Keratinocyte (primary cell): ENCODE measurements around the gene OR10A2. TPM values are rescaled to one million over a fixed set of nuclear protein-coding genes. Genes with fewer than 3 reads are reported as not detected.

ENCODE experiments used
- DNase-seq: peaks from one replicate; pipeline ENCODE4 v3.0.0-alpha.2; 2011; ENCODE audit warnings: low read depth, missing footprints, low spot score
- FAIRE-seq: peaks from 2 replicates; lab custom pipeline; 2011; peaks lifted over from hg19 to GRCh38; lab: Jason Lieb, UNC
- H2AFZ ChIP-seq: 2 replicates; pipeline ENCODE4 v1.6.0; 2012; ENCODE audit warnings: low read length, control low read depth, inconsistent platforms; ENCODE audit not compliant: control insufficient read depth
- H3K27ac ChIP-seq: 2 replicates; pipeline ENCODE4 v1.5.1; 2011; ENCODE audit warnings: low read length; ENCODE audit not compliant: control insufficient read depth, insufficient read depth
- H3K27me3 ChIP-seq: 3 replicates; pipeline ENCODE4 v1.6.0; 2011; ENCODE audit warnings: low read length; ENCODE audit not compliant: control insufficient read depth, insufficient read depth; ENCODE audit errors: extremely low read depth
- H3K36me3 ChIP-seq, 2 experiments: 2 replicates in 1 of 2; 3 replicates in 1 of 2; pipeline ENCODE4 v1.5.1; 2011; ENCODE audit warnings: low read length in 2 of 2, mild to moderate bottlenecking in 1 of 2; ENCODE audit not compliant: control insufficient read depth in 2 of 2, insufficient read depth in 2 of 2; ENCODE audit errors: extremely low read depth in 1 of 2
- H3K4me1 ChIP-seq: 3 replicates; pipeline ENCODE4 v1.5.1; 2011; ENCODE audit warnings: low read length; ENCODE audit not compliant: control insufficient read depth, insufficient read depth; ENCODE audit errors: extremely low read depth
- H3K4me2 ChIP-seq: 3 replicates; pipeline ENCODE4 v1.6.0; 2011; ENCODE audit warnings: low read depth, low read length; ENCODE audit not compliant: control insufficient read depth, insufficient read depth; ENCODE audit errors: extremely low read depth
- H3K4me3 ChIP-seq, 3 experiments: fragments of 200-600 bp in 1 of 3; sonication (generic) in 1 of 3; 2 replicates in 2 of 3; 3 replicates in 1 of 3; pipeline ENCODE4 v1.5.1; 2011 to 2016; ENCODE audit warnings: low read length in 3 of 3, mild to moderate bottlenecking in 3 of 3, control low read depth in 2 of 3, inconsistent platforms in 1 of 3, low read depth in 1 of 3, mixed read lengths in 1 of 3, mixed run types in 1 of 3, moderate library complexity in 1 of 3; ENCODE audit not compliant: control insufficient read depth in 2 of 3, insufficient read depth in 2 of 3; ENCODE audit errors: extremely low read depth in 1 of 3
- H3K79me2 ChIP-seq: 2 replicates; pipeline ENCODE4 v1.6.0; 2012; ENCODE audit warnings: low read length; ENCODE audit not compliant: control insufficient read depth, insufficient read depth
- H3K9ac ChIP-seq: 3 replicates; pipeline ENCODE4 v1.6.0; 2011; ENCODE audit warnings: low read length; ENCODE audit not compliant: control insufficient read depth, insufficient read depth; ENCODE audit errors: extremely low read depth
- H3K9me1 ChIP-seq: 3 replicates; pipeline ENCODE4 v1.6.0; 2011; ENCODE audit warnings: low read length; ENCODE audit not compliant: control insufficient read depth, insufficient read depth; ENCODE audit errors: extremely low read depth
- H3K9me3 ChIP-seq: 2 replicates; pipeline ENCODE4 v1.5.1; 2012; ENCODE audit warnings: low read depth, low read length; ENCODE audit not compliant: control insufficient read depth
- H4K20me1 ChIP-seq: 3 replicates; pipeline ENCODE4 v1.6.0; 2011; ENCODE audit warnings: low read length; ENCODE audit not compliant: control insufficient read depth, insufficient read depth; ENCODE audit errors: extremely low read depth
- CTCF ChIP-seq, 3 experiments: IDR thresholded peaks in 1 of 3; conservative IDR thresholded peaks in 1 of 3; optimal IDR thresholded peaks in 1 of 3; 2 replicates in 2 of 3; 3 replicates in 1 of 3; pipeline versions ENCODE3 to v1.5.1; 2011; ENCODE audit warnings: low read length in 3 of 3, mild to moderate bottlenecking in 3 of 3, moderate library complexity in 2 of 3, control low read depth in 1 of 3, inconsistent platforms in 1 of 3; ENCODE audit not compliant: insufficient read depth in 2 of 3; ENCODE audit errors: extremely low read depth in 1 of 3
- EZH2 ChIP-seq: IDR thresholded peaks from one replicate; pipeline ENCODE4 v1.6.1; 2012; ENCODE audit warnings: inconsistent platforms, mild to moderate bottlenecking, low read length, moderate library complexity
- dilution Hi-C: fragments of 300-500 bp; cut with MboI; formaldehyde crosslinking; loops from one replicate; pipeline ENCODE4 v1.7.0; 2020; ENCODE audit warnings: low sequenced_read_pairs; ENCODE audit not compliant: extremely low pct_ligation_motif_present
- polyA plus RNA-seq, 5 experiments: library from polyadenylated mRNA; depleted of rRNA in 3 of 5; stranded (reverse) in 3 of 5; stranded (forward) in 1 of 5; unstranded in 1 of 5; fragments of >200 nt; gene quantifications; 1 replicate in 1 of 5; 2 replicates in 3 of 5; 3 replicates in 1 of 5; pipeline versions ENCODE4 v1.2.1 to v1.2.3, GENCODE V29; 2011 to 2012; ENCODE audit warnings: missing spikeins in 2 of 5, low read depth in 1 of 5, low replicate concordance in 1 of 5

The OR10A2 gene
- polyA plus RNA-seq, 1 donor (not counting 4 experiments of a cell fraction or from before 2014, with no cell fraction given) = not detected

GRCh38 chr11:6828103-6828502 is 34.8 kb upstream of the OR10A2 start:
- no peak overlapping the region for H2AFZ ChIP-seq
- H3K27me3 ChIP-seq = no peaks in the 10 kb centered on the region
- dilution Hi-C loops = no loop called here
- no peaks in the 10 kb centered on the region for H4K20me1 ChIP-seq
- no peaks in the 10 kb centered on the region for H3K9me1 ChIP-seq
- no peaks in the 10 kb centered on the region for H3K9me3 ChIP-seq
- H3K4me1 ChIP-seq = no peaks in the 10 kb centered on the region
- no peak overlapping the region for H3K27ac ChIP-seq
- DNase-seq = no peak
- no peak for FAIRE-seq
- H3K4me3 ChIP-seq = no peak overlapping the region
- TF ChIP-seq EZH2 (no peak), CTCF (optimal IDR thresholded peaks at IDR 0.05 in 1 of 3, IDR thresholded peaks at IDR 0.05 in 1 of 3, conservative IDR thresholded peaks at IDR 0.05 in 1 of 3; ENCODE audit: extremely low read depth in 1 of 3, insufficient read depth in 2 of 3, low read length in 3 of 3) (no peak)
- no peak overlapping the region for H3K9ac ChIP-seq
- no peaks in the 10 kb centered on the region for H3K36me3 ChIP-seq
- H3K79me2 ChIP-seq = no peaks in the 10 kb centered on the region
- no peak overlapping the region for H3K4me2 ChIP-seq

DNA sequence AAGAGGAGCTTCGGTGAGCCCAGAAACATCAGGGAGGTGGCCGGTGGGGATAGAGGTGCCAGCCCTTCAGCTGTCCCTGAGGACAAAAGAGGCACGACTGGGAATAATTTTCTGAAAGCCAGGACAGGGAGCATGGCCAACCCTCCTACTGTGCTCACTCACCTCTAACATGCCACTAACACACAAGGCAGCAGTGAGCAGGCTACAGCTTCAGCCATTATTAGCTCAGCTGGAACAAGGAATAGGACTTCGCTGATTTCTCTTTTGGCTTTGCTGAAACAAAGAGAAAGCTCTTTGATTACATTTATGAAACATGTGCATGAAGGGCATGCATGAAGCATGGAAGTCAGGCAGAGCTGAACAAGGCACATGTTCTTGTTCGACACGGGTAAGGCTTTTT is 29.5 kb upstream of the OR10A2 start:
- no peaks in the 10 kb centered on the region for H3K9me3 ChIP-seq
- TF ChIP-seq EZH2 (no peak), CTCF (optimal IDR thresholded peaks at IDR 0.05 in 1 of 3, IDR thresholded peaks at IDR 0.05 in 1 of 3, conservative IDR thresholded peaks at IDR 0.05 in 1 of 3; ENCODE audit: extremely low read depth in 1 of 3, insufficient read depth in 2 of 3, low read length in 3 of 3) (no peak)
- dilution Hi-C loops = no loop called here
- no peak overlapping the region for H3K27ac ChIP-seq
- FAIRE-seq (no peak), DNase-seq (no peak)
- H2AFZ ChIP-seq = no peak overlapping the region
- no peak overlapping the region for H3K9ac ChIP-seq
- no peaks in the 10 kb centered on the region for H3K36me3 ChIP-seq
- no peaks in the 10 kb centered on the region for H3K4me1 ChIP-seq
- no peak overlapping the region for H3K4me2 ChIP-seq
- no peaks in the 10 kb centered on the region for H3K27me3 ChIP-seq
- H4K20me1 ChIP-seq = no peaks in the 10 kb centered on the region
- no peaks in the 10 kb centered on the region for H3K9me1 ChIP-seq
- H3K79me2 ChIP-seq = no peaks in the 10 kb centered on the region
- no peak overlapping the region for H3K4me3 ChIP-seq
